Vagina (tissue), 2 donors: ENCODE data around the gene ADGRL1. TPM values are rescaled to one million over a fixed set of nuclear protein-coding genes. Genes with fewer than 3 reads are reported as not detected.

ENCODE experiments used
- DNase-seq, 2 donors: peaks; one replicate each; pipeline ENCODE4 v3.0.0-alpha.2; 2017; ENCODE audit errors: extremely low spot score in 2 of 2
- H3K27ac ChIP-seq: fragments of 200-600 bp; sonication (generic); one replicate; pipeline ENCODE4 v1.5.1; 2019
- H3K27me3 ChIP-seq: fragments of 200-600 bp; sonication (generic); one replicate; pipeline ENCODE4 v1.5.1; 2019
- H3K36me3 ChIP-seq, 2 donors: fragments of 200-600 bp; sonication (generic); one replicate each; pipeline ENCODE4 v1.5.1; 2017 to 2019
- H3K4me1 ChIP-seq: fragments of 200-600 bp; sonication (generic); one replicate; pipeline ENCODE4 v1.5.1; 2019
- H3K4me3 ChIP-seq, 2 donors: fragments of 200-600 bp; sonication (generic); 1 replicate in 1 of 2; 2 replicates in 1 of 2; pipeline ENCODE4 v1.5.1; 2016 to 2019
- H3K9me3 ChIP-seq: fragments of 200-600 bp; sonication (generic); one replicate; pipeline ENCODE4 v1.5.1; 2019
- POLR2A ChIP-seq, 2 donors: fragments of 450-650 bp; IDR thresholded peaks; one replicate each; pipeline ENCODE4 v1.6.1; 2017; ENCODE audit warnings: antibody characterized with exemption in 2 of 2, mild to moderate bottlenecking in 2 of 2, moderate library complexity in 2 of 2
- POLR2AphosphoS5 ChIP-seq, 2 donors: sonication (generic); formaldehyde crosslinking; IDR thresholded peaks; one replicate each; pipeline ENCODE4 v1.9.0; 2017; ENCODE audit warnings: antibody characterized with exemption in 2 of 2, mild to moderate bottlenecking in 2 of 2, low read depth in 1 of 2; ENCODE audit not compliant: insufficient read depth in 1 of 2
- intact Hi-C: fragments of 100-400 bp; cut with DNase I; formaldehyde crosslinking; loops from one replicate; pipeline ENCODE4 v1.15.1; 2023
- total RNA-seq: library from RNA; depleted of rRNA; stranded (reverse); fragments of >200 nt; gene quantifications from one replicate; pipeline ENCODE4 v1.2.3, GENCODE V29; 2016
- TF ChIP-seq, protein P1 (sequence below), 3 experiments: fragments of 450-650 bp in 2 of 3; fragments of 200-600 bp in 1 of 3; sonication (generic) in 1 of 3; IDR thresholded peaks; one replicate each; pipeline ENCODE4 v1.5.1; 2017 to 2019; ENCODE audit warnings: antibody characterized with exemption in 3 of 3, mild to moderate bottlenecking in 2 of 3, moderate library complexity in 2 of 3

The ADGRL1 gene
- total RNA-seq, 1 donor from 2014 or later = 23.3 TPM

GRCh38 chr19:14156122-14156521 is 49.8 kb downstream of the ADGRL1 start:
- DNase-seq = no peak
- H3K27me3 ChIP-seq = no peaks in the 10 kb centered on the region
- TF ChIP-seq, protein P1, sequence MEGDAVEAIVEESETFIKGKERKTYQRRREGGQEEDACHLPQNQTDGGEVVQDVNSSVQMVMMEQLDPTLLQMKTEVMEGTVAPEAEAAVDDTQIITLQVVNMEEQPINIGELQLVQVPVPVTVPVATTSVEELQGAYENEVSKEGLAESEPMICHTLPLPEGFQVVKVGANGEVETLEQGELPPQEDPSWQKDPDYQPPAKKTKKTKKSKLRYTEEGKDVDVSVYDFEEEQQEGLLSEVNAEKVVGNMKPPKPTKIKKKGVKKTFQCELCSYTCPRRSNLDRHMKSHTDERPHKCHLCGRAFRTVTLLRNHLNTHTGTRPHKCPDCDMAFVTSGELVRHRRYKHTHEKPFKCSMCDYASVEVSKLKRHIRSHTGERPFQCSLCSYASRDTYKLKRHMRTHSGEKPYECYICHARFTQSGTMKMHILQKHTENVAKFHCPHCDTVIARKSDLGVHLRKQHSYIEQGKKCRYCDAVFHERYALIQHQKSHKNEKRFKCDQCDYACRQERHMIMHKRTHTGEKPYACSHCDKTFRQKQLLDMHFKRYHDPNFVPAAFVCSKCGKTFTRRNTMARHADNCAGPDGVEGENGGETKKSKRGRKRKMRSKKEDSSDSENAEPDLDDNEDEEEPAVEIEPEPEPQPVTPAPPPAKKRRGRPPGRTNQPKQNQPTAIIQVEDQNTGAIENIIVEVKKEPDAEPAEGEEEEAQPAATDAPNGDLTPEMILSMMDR (IDR thresholded peaks at IDR 0.05) = no peak
- TF ChIP-seq POLR2A (IDR thresholded peaks at IDR 0.05) (no peak), POLR2AphosphoS5 (IDR thresholded peaks at IDR 0.05; ENCODE audit: insufficient read depth in 1 of 2, low read depth in 1 of 2) (no peak)
- no peak overlapping the region for H3K27ac ChIP-seq
- H3K4me3 ChIP-seq = no peak overlapping the region
- H3K4me1 ChIP-seq = no peaks in the 10 kb centered on the region
- peaks cover 3 to 36% of the 10 kb centered on the region in 2 donors for H3K36me3 ChIP-seq
- intact Hi-C loops = no loop called here
- H3K9me3 ChIP-seq = no peaks in the 10 kb centered on the region

- H3K9me3 ChIP-seq = no peaks in the 10 kb centered on the region
- H3K36me3 ChIP-seq = peaks cover 3 to 36% of the 10 kb centered on the region in 2 donors
- H3K4me3 ChIP-seq = no peak overlapping the region
- H3K27me3 ChIP-seq = no peaks in the 10 kb centered on the region
- intact Hi-C loops = no loop called here
- H3K4me1 ChIP-seq = peaks cover 6% of the 10 kb centered on the region
- no peak for DNase-seq
- H3K27ac ChIP-seq = no peak overlapping the region
- no peak for TF ChIP-seq POLR2AphosphoS5 (IDR thresholded peaks at IDR 0.05; ENCODE audit: insufficient read depth in 1 of 2, low read depth in 1 of 2)
- TF ChIP-seq, protein P1 (IDR thresholded peaks at IDR 0.05) = no peak
- no peak for TF ChIP-seq POLR2A (IDR thresholded peaks at IDR 0.05)
Measured at GRCh38 chr19:14155371-14155770, 50.6 kb downstream of the ADGRL1 start.

DNA sequence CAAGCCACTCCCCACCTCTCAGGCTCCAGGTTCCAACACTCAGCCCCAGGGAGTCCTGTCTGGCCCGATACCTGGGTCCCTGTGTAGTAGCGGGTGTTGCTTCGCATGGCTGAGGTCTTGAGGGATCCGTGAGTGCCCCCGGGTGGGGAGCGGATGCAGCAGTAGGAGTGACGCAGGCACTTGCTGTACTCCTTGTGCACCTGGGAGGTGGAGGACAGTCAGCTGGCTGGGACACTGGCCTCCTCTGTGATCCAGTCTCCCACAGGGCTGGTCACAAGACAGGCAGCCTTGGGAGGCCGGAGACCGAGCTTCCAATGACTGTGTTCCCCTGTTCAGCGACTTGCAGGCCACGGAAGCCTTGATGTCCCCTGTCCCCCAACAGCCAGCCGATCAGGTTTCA is 53.3 kb downstream of the ADGRL1 start:
- Histone ChIP-seq H3K27me3 (no peaks in the 10 kb centered on the region), H3K9me3 (no peaks in the 10 kb centered on the region), H3K27ac (no peak overlapping the region), H3K4me3 (no peak overlapping the region), H3K36me3 (peaks cover 0 to 27% of the 10 kb centered on the region in 2 donors), H3K4me1 (peaks cover 29% of the 10 kb centered on the region)
- DNase-seq = no peak
- TF ChIP-seq, protein P1 (IDR thresholded peaks at IDR 0.05) = no peak
- TF ChIP-seq POLR2AphosphoS5 (IDR thresholded peaks at IDR 0.05; ENCODE audit: insufficient read depth in 1 of 2, low read depth in 1 of 2) (no peak), POLR2A (IDR thresholded peaks at IDR 0.05) (no peak)
- intact Hi-C loops = no loop called here

DNA sequence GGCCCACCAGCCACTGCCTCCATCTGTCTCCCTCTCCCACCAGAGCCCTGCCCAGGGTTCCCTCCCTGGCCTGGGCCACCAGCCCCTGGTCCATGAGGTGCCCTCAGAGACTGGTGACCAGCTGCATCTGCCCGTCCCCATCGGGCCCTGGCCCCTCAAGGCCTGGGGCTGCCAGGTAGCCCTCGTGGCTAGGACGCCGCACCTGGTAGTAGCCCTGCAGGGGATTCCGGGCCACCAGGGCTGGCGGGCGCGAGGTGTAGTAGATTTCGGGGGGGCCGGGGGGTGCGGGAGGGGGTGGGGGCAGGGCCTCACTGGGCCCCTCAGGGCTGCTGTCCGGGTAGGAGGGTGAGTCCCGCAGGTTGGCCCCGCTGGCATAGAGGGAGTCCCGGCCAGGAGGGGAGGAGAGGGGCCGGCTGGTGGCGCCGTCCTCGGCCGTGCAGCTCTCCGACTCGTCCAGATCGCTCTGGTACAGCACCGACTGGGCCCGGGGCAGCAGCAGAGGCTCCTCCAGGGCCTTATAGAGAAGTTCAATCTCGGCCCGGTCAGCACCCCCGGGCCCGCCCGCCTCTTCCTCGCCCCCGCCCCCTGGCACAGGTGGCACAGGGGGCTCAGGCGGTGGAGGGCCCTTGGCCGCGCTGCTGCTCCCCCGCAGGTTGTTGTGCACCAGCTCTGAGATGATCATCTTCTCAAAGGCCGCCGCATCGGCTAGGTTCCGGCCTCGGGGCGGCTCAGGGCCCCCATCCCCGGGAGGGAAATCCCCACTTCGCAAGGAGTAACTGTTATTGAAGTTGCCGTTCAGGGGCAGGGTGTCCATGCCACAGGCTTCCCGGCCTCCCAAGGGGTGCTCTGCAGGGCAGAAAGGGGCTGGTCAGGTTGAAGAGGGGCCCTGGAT is 55.0 kb downstream of the ADGRL1 start:
- peaks cover 0 to 12% of the 10 kb centered on the region in 2 donors for H3K36me3 ChIP-seq
- peak overlapping the region; percentile 86 for H3K27ac ChIP-seq
- intact Hi-C loops = no loop called here
- no peaks in the 10 kb centered on the region for H3K27me3 ChIP-seq
- no peaks in the 10 kb centered on the region for H3K9me3 ChIP-seq
- no peak overlapping the region for H3K4me3 ChIP-seq
- peaks cover 29% of the 10 kb centered on the region for H3K4me1 ChIP-seq
- no peak for DNase-seq
- TF ChIP-seq POLR2AphosphoS5 (IDR thresholded peaks at IDR 0.05; ENCODE audit: insufficient read depth in 1 of 2, low read depth in 1 of 2) = no peak
- TF ChIP-seq, protein P1 (IDR thresholded peaks at IDR 0.05) = no peak
- no peak for TF ChIP-seq POLR2A (IDR thresholded peaks at IDR 0.05)
